ENCODE data around the gene TMEM184C.

Gene TMEM184C

DNA sequence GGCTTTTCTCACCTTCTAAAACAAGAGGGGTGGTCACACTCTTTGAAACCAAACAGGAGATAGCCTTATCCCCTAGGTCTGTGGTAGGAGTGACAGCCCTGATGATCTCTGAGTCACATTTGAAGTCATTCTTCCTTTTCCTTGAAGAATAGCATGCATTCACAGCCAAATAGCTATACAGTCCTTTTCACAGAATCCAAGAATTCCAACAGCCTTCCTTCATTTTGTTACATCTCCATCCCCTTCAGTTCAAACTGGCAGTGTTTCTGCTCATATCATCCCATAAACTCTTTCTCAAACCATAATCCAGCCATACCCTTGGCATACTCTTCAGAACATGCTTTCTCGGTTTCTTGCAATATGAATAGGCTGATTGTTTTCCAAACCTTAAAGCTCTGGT, 33.3 kb upstream of the TMEM184C start:
- Histone ChIP-seq H3K27me3 (replicated peaks; ENCODE audit: insufficient read depth, low read length) (no peaks in the 10 kb centered on the region), H3K27ac (ENCODE audit: low read length) (no peak overlapping the region), H3K36me3 (replicated peaks; ENCODE audit: insufficient read depth, low read length) (no peaks in the 10 kb centered on the region), H3K9me2 (replicated peaks; ENCODE audit: insufficient read depth, low read length) (no peaks in the 10 kb centered on the region), H4K20me1 (ENCODE audit: insufficient read depth, low read length) (no peaks in the 10 kb centered on the region), H3K4me1 (ENCODE audit: low read length) (no peaks in the 10 kb centered on the region), H3K4me2 (ENCODE audit: low read depth, low read length) (no peak overlapping the region), H3F3A (ENCODE audit: insufficient read depth, low read length) (no peaks in the 10 kb centered on the region), H3K9ac (ENCODE audit: low read length) (no peak overlapping the region), H3K9me3 (replicated peaks; ENCODE audit: insufficient read depth, low read length) (no peaks in the 10 kb centered on the region), H2AFZ (ENCODE audit: low read length) (no peak overlapping the region), H3K4me3 (ENCODE audit: low read length) (no peak overlapping the region), H3K79me2 (ENCODE audit: low read length) (no peaks in the 10 kb centered on the region)
- no peak for DNase-seq
- TF ChIP-seq EZH2phosphoT487 (IDR thresholded peaks at IDR 0.05; ENCODE audit: low read length), result no peak
- TF ChIP-seq, protein P1, sequence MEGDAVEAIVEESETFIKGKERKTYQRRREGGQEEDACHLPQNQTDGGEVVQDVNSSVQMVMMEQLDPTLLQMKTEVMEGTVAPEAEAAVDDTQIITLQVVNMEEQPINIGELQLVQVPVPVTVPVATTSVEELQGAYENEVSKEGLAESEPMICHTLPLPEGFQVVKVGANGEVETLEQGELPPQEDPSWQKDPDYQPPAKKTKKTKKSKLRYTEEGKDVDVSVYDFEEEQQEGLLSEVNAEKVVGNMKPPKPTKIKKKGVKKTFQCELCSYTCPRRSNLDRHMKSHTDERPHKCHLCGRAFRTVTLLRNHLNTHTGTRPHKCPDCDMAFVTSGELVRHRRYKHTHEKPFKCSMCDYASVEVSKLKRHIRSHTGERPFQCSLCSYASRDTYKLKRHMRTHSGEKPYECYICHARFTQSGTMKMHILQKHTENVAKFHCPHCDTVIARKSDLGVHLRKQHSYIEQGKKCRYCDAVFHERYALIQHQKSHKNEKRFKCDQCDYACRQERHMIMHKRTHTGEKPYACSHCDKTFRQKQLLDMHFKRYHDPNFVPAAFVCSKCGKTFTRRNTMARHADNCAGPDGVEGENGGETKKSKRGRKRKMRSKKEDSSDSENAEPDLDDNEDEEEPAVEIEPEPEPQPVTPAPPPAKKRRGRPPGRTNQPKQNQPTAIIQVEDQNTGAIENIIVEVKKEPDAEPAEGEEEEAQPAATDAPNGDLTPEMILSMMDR (IDR thresholded peaks at IDR 0.05; ENCODE audit: low read length), result no peak
- TF ChIP-seq EZH2 (optimal IDR thresholded peaks at IDR 0.05; ENCODE audit: low read depth, low read length), result no peak

DNA sequence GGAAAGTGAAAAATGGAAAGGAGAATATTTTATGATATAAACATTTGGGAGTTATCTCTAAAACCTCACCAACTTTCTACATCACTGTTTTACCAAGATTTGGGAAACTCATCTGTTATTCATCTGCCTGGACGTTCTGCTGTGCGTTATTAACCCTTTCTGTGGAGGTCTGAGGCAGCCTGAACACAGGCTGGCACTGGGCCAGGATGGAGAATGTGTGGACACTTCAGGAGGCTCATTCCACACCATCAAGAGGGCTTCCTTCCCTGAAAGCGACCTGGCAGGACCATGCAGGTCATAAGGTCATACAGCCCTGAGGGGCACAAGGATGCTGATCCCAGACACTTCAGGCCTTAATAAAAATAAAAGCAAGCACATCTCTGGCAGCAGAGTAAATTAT, 31.2 kb upstream of the TMEM184C start:
- no peaks in the 10 kb centered on the region for H4K20me1 ChIP-seq (ENCODE audit: insufficient read depth, low read length)
- no peak overlapping the region for H2AFZ ChIP-seq (ENCODE audit: low read length)
- H3K27me3 ChIP-seq (replicated peaks; ENCODE audit: insufficient read depth, low read length), result no peaks in the 10 kb centered on the region
- no peak overlapping the region for H3K4me2 ChIP-seq (ENCODE audit: low read depth, low read length)
- no peaks in the 10 kb centered on the region for H3F3A ChIP-seq (ENCODE audit: insufficient read depth, low read length)
- TF ChIP-seq EZH2 (optimal IDR thresholded peaks at IDR 0.05; ENCODE audit: low read depth, low read length) (no peak), EZH2phosphoT487 (IDR thresholded peaks at IDR 0.05; ENCODE audit: low read length) (no peak)
- TF ChIP-seq, protein P1 (IDR thresholded peaks at IDR 0.05; ENCODE audit: low read length), result no peak
- H3K4me3 ChIP-seq (ENCODE audit: low read length), result no peak overlapping the region
- H3K9me3 ChIP-seq (replicated peaks; ENCODE audit: insufficient read depth, low read length), result no peaks in the 10 kb centered on the region
- H3K9me2 ChIP-seq (replicated peaks; ENCODE audit: insufficient read depth, low read length), result no peaks in the 10 kb centered on the region
- no peaks in the 10 kb centered on the region for H3K36me3 ChIP-seq (replicated peaks; ENCODE audit: insufficient read depth, low read length)
- no peaks in the 10 kb centered on the region for H3K79me2 ChIP-seq (ENCODE audit: low read length)
- H3K4me1 ChIP-seq (ENCODE audit: low read length), result no peaks in the 10 kb centered on the region
- no peak for DNase-seq
- no peak overlapping the region for H3K9ac ChIP-seq (ENCODE audit: low read length)
- H3K27ac ChIP-seq (ENCODE audit: low read length), result no peak overlapping the region

DNA sequence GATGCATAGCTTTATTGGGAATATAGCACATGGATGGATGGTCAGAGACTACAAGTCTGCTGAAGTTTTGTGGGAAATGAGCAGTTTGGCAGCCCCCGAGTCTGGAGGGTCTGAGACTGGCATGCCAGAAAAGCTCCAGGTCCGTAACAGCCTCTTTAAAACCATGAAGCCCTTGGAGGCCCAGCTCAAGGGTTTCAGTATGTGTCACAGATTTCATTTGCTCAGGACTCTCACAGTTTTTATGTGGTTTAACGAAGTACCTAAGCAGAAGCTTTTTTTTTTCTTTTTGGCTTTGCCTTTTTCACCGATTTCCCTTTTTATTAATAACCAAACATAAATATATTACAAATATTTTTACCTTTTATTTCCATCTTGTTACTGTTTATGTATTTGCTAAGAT, 30.6 kb upstream of the TMEM184C start:
- no peak overlapping the region for H3K9ac ChIP-seq (ENCODE audit: low read length)
- no peaks in the 10 kb centered on the region for H3K4me1 ChIP-seq (ENCODE audit: low read length)
- no peak overlapping the region for H2AFZ ChIP-seq (ENCODE audit: low read length)
- H3K36me3 ChIP-seq (replicated peaks; ENCODE audit: insufficient read depth, low read length), result no peaks in the 10 kb centered on the region
- H4K20me1 ChIP-seq (ENCODE audit: insufficient read depth, low read length), result no peaks in the 10 kb centered on the region
- no peak overlapping the region for H3K27ac ChIP-seq (ENCODE audit: low read length)
- no peaks in the 10 kb centered on the region for H3K79me2 ChIP-seq (ENCODE audit: low read length)
- no peak overlapping the region for H3K4me2 ChIP-seq (ENCODE audit: low read depth, low read length)
- H3K27me3 ChIP-seq (replicated peaks; ENCODE audit: insufficient read depth, low read length), result no peaks in the 10 kb centered on the region
- H3K9me3 ChIP-seq (replicated peaks; ENCODE audit: insufficient read depth, low read length), result no peaks in the 10 kb centered on the region
- no peak for DNase-seq
- H3F3A ChIP-seq (ENCODE audit: insufficient read depth, low read length), result no peaks in the 10 kb centered on the region
- TF ChIP-seq EZH2 (optimal IDR thresholded peaks at IDR 0.05; ENCODE audit: low read depth, low read length) (no peak), EZH2phosphoT487 (IDR thresholded peaks at IDR 0.05; ENCODE audit: low read length) (no peak)
- no peaks in the 10 kb centered on the region for H3K9me2 ChIP-seq (replicated peaks; ENCODE audit: insufficient read depth, low read length)
- no peak overlapping the region for H3K4me3 ChIP-seq (ENCODE audit: low read length)

DNA sequence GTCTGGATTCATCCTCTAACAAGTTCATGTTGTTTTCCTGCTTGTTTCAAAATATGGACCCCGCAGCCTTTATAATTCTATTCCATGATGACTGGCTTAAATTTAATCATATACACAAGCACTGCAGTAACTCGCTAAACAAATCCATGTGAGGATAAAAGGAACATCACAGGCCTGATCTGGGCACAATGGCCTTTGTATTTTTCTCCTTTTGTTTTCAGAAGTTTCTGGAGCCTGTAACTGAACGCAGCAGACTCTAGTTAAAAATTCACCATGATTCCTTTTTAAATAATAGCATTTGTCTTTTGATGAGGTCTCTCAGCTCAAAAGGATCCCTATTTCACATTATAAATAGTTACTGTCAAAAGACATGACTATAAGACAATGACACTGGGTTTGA, 30.2 kb upstream of the TMEM184C start:
- Histone ChIP-seq H3K4me1 (ENCODE audit: low read length) (no peaks in the 10 kb centered on the region), H3K79me2 (ENCODE audit: low read length) (no peaks in the 10 kb centered on the region), H3K4me3 (ENCODE audit: low read length) (no peak overlapping the region), H3K9ac (ENCODE audit: low read length) (no peak overlapping the region), H3K9me3 (replicated peaks; ENCODE audit: insufficient read depth, low read length) (no peaks in the 10 kb centered on the region), H3K27ac (ENCODE audit: low read length) (no peak overlapping the region), H3K27me3 (replicated peaks; ENCODE audit: insufficient read depth, low read length) (no peaks in the 10 kb centered on the region), H3K36me3 (replicated peaks; ENCODE audit: insufficient read depth, low read length) (no peaks in the 10 kb centered on the region), H3F3A (ENCODE audit: insufficient read depth, low read length) (no peaks in the 10 kb centered on the region), H2AFZ (ENCODE audit: low read length) (no peak overlapping the region), H3K9me2 (replicated peaks; ENCODE audit: insufficient read depth, low read length) (no peaks in the 10 kb centered on the region), H4K20me1 (ENCODE audit: insufficient read depth, low read length) (no peaks in the 10 kb centered on the region), H3K4me2 (ENCODE audit: low read depth, low read length) (no peak overlapping the region)
- TF ChIP-seq EZH2 (optimal IDR thresholded peaks at IDR 0.05; ENCODE audit: low read depth, low read length) (no peak), EZH2phosphoT487 (IDR thresholded peaks at IDR 0.05; ENCODE audit: low read length) (no peak)
- TF ChIP-seq, protein P1 (IDR thresholded peaks at IDR 0.05; ENCODE audit: low read length), result no peak
- no peak for DNase-seq
